Right renal cortex interstitium (tissue), 3 donors: ENCODE data around the gene BCS1L. TPM values are rescaled to one million over a fixed set of nuclear protein-coding genes. Genes with fewer than 3 reads are reported as not detected.
A peak's percentile ranks its signal among the peaks of the same experiment; 100 is the strongest.

ENCODE experiments used
- DNase-seq, 3 donors: peaks; one replicate each; pipeline ENCODE4 v3.0.0-alpha.2; 2013; ENCODE audit warnings: low read depth in 3 of 3, low spot score in 2 of 3
- polyA plus RNA-seq, 3 donors: library from polyadenylated mRNA; unstranded; fragments of 120-200 nt; gene quantifications; one replicate each; pipeline ENCODE4 v1.2.1, GENCODE V29; 2013; ENCODE audit not compliant: insufficient read length in 3 of 3

BCS1L gene
- polyA plus RNA-seq, 3 donors: 44.2 to 55.1 (median 50.8) TPM

GRCh38 chr2:218658671-218659257 lies 719 bp upstream of the BCS1L start:
- DNase-seq: peak in 1 of 3 donors; percentile 1

- DNase-seq: no peak
Measured at GRCh38 chr2:218659988-218660358, 490 bp downstream of the BCS1L start.

DNA sequence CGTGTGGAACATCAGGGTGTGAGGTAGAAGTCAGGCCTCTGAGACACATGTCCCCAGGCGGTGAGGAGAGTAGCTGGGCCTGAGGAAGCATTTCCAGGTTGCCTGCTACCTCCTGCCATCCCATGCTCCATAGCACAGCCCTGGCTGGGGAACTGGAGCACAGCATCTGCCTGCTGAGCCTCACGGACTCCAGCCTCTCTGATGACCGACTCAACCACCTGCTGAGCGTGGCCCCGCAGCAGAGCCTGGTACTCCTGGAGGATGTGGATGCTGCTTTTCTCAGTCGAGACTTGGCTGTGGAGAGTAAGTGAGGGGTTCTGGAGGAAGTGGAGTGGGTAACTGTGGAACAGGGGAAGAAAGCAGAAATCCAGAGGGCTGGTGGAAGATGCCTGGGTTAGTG lies 2.9 kb downstream of the BCS1L start:
- DNase-seq: no peak

- no peak for DNase-seq
Measured at GRCh38 chr2:218662827-218663226, 3.3 kb downstream of the BCS1L start.

- no peak for DNase-seq
Measured at GRCh38 chr2:218663901-218664300, 4.4 kb downstream of the BCS1L start.

- no peak for DNase-seq
Measured at GRCh38 chr2:218664653-218665052, 5.2 kb downstream of the BCS1L start.

- no peak for DNase-seq
Measured at GRCh38 chr2:218671097-218671653, 11.7 kb downstream of the BCS1L start.

GRCh38 chr2:218671654-218672566 lies 12.4 kb downstream of the BCS1L start, which contains the start of the genes RNF25 and STK36:
TSS of gene RNF25 (minus strand) at chr2:218672002. CDS start at chr2:218671970, 32 bp downstream.
TSS of gene STK36 (plus strand) at chr2:218672086. CDS start at chr2:218672830, 744 bp downstream.
- peak; percentile 71 to 82 (median 76) for DNase-seq

GRCh38 chr2:218679119-218679518 lies 19.6 kb downstream of the BCS1L start:
- DNase-seq: no peak

- DNase-seq: no peak
Measured at GRCh38 chr2:218680061-218680460, 20.6 kb downstream of the BCS1L start.

DNA sequence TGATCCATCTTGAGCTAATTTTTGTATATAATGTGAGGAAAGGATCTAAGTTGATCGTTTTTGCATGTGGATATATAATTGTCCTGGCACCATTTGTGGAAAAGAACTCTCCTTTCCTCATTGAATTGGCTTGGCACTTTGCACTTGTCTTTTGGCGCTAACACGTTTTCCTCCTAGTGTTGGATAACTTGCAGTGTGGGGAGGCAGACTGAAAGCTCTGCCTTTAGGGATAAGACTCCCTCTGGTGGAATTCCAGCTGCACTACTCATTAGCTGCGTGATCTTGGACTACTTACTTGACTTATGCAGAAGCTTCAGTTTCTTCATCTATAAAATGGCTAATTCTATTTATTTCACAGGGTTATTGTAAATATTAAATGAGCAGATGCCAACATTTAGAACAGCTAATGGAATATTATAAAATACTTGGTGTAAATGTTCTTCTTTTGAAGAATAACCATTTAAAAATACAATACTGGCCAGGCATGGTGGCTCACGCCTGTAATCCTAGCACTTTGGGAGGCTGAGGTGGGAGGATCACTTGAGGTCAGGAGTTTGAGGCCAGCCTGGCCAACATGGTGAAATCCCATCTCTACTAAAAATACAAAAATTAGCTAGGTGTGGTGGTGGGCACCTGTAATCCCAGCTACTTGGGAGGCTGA lies 28.0 kb downstream of the BCS1L start:
- DNase-seq: peak in 1 of 3 donors; percentile 35

GRCh38 chr2:218691234-218691633 lies 31.8 kb downstream of the BCS1L start:
- no peak for DNase-seq

DNA sequence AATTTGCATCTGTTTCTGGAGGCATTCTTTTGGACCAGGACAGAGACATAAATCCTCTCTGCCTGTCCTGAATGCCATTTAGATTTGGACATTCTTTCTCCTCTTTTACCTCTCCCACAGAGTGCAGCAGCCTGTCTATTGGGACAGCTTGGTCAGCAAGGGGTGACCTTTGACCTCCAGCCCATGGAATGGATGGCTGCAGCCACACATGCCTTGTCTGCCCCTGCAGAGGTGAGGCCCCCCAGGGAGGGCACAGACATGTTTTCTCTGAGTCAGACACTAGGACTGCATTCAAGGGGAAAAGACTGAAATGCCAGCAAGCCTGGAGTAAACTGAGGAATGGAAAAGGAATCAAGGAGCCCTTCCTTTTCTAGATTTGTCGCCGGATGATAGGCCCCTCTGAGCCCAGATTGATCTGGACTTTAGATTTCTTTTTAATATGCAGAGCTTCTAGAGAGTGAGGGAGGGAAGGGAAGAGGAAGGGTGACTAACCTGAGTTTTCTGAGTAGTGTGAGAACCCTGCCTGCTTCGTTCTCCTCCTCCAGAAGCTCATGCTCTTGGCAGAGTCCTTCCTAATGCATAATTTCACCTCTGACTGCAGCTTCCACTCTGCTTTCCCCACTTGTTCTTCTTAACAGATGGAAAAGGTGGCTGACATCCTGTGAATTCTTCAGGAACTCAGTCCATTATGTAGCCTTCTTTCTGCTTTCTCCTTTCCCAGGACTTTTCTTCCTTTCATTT lies 35.1 kb downstream of the BCS1L start:
- no peak for DNase-seq

DNA sequence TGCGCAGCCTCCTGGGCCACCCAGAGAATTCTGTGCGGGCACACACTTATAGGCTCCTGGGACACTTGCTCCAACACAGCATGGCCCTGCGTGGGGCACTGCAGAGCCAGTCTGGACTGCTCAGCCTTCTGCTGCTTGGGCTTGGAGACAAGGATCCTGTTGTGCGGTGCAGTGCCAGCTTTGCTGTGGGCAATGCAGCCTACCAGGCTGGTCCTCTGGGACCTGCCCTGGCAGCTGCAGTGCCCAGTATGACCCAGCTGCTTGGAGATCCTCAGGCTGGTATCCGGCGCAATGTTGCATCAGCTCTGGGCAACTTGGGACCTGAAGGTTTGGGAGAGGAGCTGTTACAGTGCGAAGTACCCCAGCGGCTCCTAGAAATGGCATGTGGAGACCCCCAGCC lies 39.4 kb downstream of the BCS1L start:
- no peak for DNase-seq

GRCh38 chr2:218701806-218702205 lies 42.3 kb downstream of the BCS1L start:
- no peak for DNase-seq

- DNase-seq: no peak
Measured at GRCh38 chr2:218703341-218703740, 43.9 kb downstream of the BCS1L start.

DNA sequence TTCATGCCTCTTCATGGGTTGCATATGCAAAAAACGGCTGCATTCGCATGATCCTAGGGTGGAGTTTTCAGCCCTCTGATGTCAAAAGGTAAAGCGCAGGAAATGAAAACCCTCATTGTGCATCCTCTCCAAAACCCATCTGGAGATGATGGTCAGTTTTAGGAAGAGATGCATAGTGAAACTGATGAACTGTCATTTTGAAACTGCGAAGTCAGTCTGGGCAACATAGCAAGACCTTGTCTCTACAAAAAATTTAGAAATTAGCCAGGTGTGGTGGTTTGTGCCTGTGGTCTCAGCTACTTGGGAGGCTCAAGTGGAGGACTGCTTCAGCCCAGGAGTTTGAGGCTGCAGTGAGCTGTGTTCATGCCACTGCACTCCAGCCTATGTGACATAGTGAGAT lies 48.6 kb downstream of the BCS1L start:
- DNase-seq: no peak

DNA sequence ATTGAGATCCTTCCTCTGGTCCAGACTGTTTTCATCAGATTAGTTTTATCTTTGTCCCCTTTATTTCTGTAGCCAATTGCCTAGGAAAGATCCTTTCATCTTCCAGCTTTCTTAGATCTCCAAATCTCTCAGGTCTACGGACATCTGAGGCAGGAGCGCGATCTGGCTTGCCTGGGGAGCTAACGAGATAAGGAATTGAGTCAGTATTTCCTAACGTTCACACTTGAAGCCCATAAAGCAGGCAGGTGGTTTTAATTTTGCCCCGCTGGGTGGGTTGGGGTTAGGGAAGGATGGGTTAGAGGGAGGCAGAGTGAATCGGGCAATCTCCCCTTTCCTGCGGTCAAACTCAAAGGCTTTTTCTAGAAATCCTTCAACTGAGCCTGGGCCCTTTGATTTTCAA lies 50.4 kb downstream of the BCS1L start:
- no peak for DNase-seq

GRCh38 chr2:218710334-218710686 lies 50.8 kb downstream of the BCS1L start:
- DNase-seq: no peak
